AG04450 (cell line): Measurements from ENCODE around the gene ZBTB7A. TPM values are rescaled to one million over a fixed set of nuclear protein-coding genes. Genes with fewer than 3 reads are reported as not detected.

Experiments
- CTCF ChIA-PET: fragments of 300-600, 350-600 bp; formaldehyde crosslinking; extraction: SDS; loops from one replicate; lab custom pipeline; 2022; ENCODE audit warnings: antibody characterized with exemption, inconsistent platforms; lab: Charles Lee
- POLR2A ChIA-PET: fragments of 350-600 bp; formaldehyde crosslinking; extraction: SDS; loops from one replicate; lab custom pipeline; 2021; ENCODE audit warnings: antibody characterized with exemption, inconsistent platforms; lab: Yijun Ruan, JAX
- DNase-seq: peaks from one replicate; pipeline ENCODE4 v3.0.0-alpha.2; 2011; ENCODE audit warnings: low read depth, low spot score
- H3K27ac ChIP-seq: one replicate; pipeline ENCODE4 v1.5.1; 2012; ENCODE audit warnings: low read depth, low read length, control low read depth
- H3K27me3 ChIP-seq: one replicate; pipeline ENCODE4 v1.6.0; 2012; ENCODE audit warnings: low read length; ENCODE audit not compliant: control insufficient read depth, insufficient read depth
- H3K4me3 ChIP-seq: 2 replicates; pipeline ENCODE4 v1.5.1; 2011; ENCODE audit warnings: mild to moderate bottlenecking, low read depth, low read length, control low read depth
- H3K9me3 ChIP-seq: 2 replicates; pipeline ENCODE4 v1.5.1; 2012; ENCODE audit warnings: low read length; ENCODE audit not compliant: control insufficient read depth, insufficient read depth
- CTCF ChIP-seq: IDR thresholded peaks from 2 replicates; pipeline ENCODE4 v1.5.1; 2011; ENCODE audit warnings: low read depth, low read length, control low read depth, inconsistent platforms
- polyA plus RNA-seq: library from polyadenylated mRNA; depleted of rRNA; stranded (reverse); fragments of >200 nt; gene quantifications from 2 replicates; pipeline ENCODE4 v1.2.3, GENCODE V29; 2011

ZBTB7A gene
- polyA plus RNA-seq, 1 experiment, result 2.7 TPM

GRCh38 chr19:4098493-4098892 is 31.8 kb upstream of the ZBTB7A start:
- no peaks in the 10 kb centered on the region for H3K27me3 ChIP-seq
- ChIA-PET CTCF (no interaction called here), POLR2A (interaction anchor here (0.9 kb wide), 1 partner anchor 113 kb away, joined by 3 read pairs; the partner anchor contains the start of gene EEF2)
- H3K27ac ChIP-seq, result no peak overlapping the region
- DNase-seq, result no peak
- TF ChIP-seq CTCF, result no peak
- H3K9me3 ChIP-seq, result no peaks in the 10 kb centered on the region; the same call in 1 of the 2 replicates
- no peak overlapping the region for H3K4me3 ChIP-seq

- no peak for DNase-seq
- Histone ChIP-seq H3K9me3 (no peaks in the 10 kb centered on the region; the same call in 1 of the 2 replicates), H3K27me3 (no peaks in the 10 kb centered on the region), H3K27ac (no peak overlapping the region), H3K4me3 (no peak overlapping the region)
- POLR2A ChIA-PET, result interaction anchor here (0.6 kb wide), 1 partner anchor 30 kb away, joined by 3 read pairs; no protein-coding TSS in a partner anchor
- CTCF ChIA-PET, result no interaction called here
- no peak for TF ChIP-seq CTCF
Observed at GRCh38 chr19:4097501-4097900, 30.8 kb upstream of the ZBTB7A start.

GRCh38 chr19:4096049-4096892 is 29.6 kb upstream of the ZBTB7A start:
- CTCF ChIA-PET, result no interaction called here

GRCh38 chr19:4095488-4095844 is 28.8 kb upstream of the ZBTB7A start:
- no peak overlapping the region for H3K27ac ChIP-seq
- H3K4me3 ChIP-seq, result no peak overlapping the region
- no peak for DNase-seq
- no peaks in the 10 kb centered on the region; the same call in 1 of the 2 replicates for H3K9me3 ChIP-seq
- CTCF ChIA-PET, result no interaction called here
- TF ChIP-seq CTCF, result no peak
- no peaks in the 10 kb centered on the region for H3K27me3 ChIP-seq
- POLR2A ChIA-PET, result no interaction called here

More at GRCh38 chr19:4096049-4096892, 29.6 kb upstream of the ZBTB7A start:
- no peak for DNase-seq
- POLR2A ChIA-PET, result interaction anchor here (0.6 kb wide), 1 partner anchor 11 kb away, joined by 6 read pairs; no protein-coding TSS in a partner anchor
- Histone ChIP-seq H3K27me3 (no peaks in the 10 kb centered on the region), H3K27ac (no peak overlapping the region), H3K9me3 (no peaks in the 10 kb centered on the region; the same call in 1 of the 2 replicates), H3K4me3 (no peak overlapping the region)
- no peak for TF ChIP-seq CTCF

- no peak for DNase-seq
- no peak overlapping the region for H3K27ac ChIP-seq
- H3K9me3 ChIP-seq, result no peaks in the 10 kb centered on the region; the same call in 1 of the 2 replicates
- TF ChIP-seq CTCF, result no peak
- H3K4me3 ChIP-seq, result no peak overlapping the region
- ChIA-PET CTCF (no interaction called here), POLR2A (no interaction called here)
- H3K27me3 ChIP-seq, result no peaks in the 10 kb centered on the region
Observed at GRCh38 chr19:4094761-4095487, 28.2 kb upstream of the ZBTB7A start.
